GM12874 (cell line): Measurements from ENCODE around the gene SGSM2.

Source experiments
- TF ChIP-seq, protein P1 (sequence below): IDR thresholded peaks from 2 replicates; pipeline ENCODE4 v1.5.1; 2011; ENCODE audit warnings: low read depth, mild to moderate bottlenecking, control low read depth, low read length, moderate library complexity; ENCODE audit not compliant: insufficient read depth

Gene SGSM2

DNA sequence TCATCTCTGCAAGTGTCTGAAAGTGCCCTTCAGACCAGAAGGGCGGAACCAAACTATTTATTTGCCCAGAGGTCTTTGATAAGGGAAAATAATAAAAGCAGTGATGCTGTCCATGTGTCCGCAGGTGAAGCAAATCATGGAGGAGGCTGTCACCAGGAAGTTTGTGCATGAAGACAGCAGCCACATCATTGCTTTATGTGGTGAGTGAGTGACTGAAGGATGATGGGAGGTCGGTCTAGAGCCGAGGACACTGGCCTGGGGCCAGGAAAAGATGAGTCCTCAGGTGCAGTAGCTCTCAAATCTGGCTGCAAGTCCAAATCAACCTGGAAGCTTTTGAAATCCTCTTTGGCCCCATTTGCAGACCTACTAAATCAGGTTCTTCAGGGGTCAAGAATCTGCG, 6.1 kb downstream of the SGSM2 start:
- TF ChIP-seq, protein P1, sequence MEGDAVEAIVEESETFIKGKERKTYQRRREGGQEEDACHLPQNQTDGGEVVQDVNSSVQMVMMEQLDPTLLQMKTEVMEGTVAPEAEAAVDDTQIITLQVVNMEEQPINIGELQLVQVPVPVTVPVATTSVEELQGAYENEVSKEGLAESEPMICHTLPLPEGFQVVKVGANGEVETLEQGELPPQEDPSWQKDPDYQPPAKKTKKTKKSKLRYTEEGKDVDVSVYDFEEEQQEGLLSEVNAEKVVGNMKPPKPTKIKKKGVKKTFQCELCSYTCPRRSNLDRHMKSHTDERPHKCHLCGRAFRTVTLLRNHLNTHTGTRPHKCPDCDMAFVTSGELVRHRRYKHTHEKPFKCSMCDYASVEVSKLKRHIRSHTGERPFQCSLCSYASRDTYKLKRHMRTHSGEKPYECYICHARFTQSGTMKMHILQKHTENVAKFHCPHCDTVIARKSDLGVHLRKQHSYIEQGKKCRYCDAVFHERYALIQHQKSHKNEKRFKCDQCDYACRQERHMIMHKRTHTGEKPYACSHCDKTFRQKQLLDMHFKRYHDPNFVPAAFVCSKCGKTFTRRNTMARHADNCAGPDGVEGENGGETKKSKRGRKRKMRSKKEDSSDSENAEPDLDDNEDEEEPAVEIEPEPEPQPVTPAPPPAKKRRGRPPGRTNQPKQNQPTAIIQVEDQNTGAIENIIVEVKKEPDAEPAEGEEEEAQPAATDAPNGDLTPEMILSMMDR, result no peak

DNA sequence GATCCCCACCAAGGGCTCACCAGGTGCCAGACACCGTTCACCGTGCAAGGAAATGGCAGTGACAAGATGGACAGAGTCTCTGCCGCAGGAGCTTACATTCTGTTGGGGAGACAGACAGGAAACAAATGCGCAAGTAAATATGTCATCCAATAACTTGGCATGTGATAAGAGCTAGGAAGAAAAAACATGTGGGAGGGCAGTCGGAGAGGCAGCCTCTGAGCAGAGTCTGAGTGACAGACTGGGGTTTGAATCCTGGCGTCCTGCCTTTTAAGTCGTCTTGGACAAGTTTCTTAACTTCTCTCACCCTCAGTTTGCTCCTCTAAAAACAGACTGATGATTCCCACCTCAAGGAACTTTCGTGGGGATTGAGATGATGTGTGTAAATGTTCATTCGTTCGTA, 7.2 kb downstream of the SGSM2 start:
- TF ChIP-seq, protein P1, result no peak

DNA sequence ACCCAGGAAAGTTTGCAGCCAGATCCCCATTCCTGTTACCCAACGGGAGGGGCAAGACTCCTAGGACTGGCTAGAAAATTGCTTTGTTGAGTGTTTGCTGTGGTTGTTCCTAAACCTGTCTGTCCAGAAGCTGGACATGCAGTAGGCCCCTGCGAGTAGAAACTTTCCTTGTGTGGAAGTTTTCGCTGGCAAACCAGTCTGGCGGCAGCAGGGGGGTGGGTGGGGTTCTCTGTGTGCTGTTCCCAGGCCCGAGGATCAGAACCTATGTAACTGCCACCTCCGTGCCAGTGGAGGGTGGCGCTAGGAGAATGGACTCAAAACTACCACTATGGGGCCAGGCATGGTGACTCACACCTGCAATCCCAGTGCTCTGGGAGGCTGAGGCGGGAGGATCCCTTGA, 9.2 kb downstream of the SGSM2 start:
- TF ChIP-seq, protein P1, result no peak

DNA sequence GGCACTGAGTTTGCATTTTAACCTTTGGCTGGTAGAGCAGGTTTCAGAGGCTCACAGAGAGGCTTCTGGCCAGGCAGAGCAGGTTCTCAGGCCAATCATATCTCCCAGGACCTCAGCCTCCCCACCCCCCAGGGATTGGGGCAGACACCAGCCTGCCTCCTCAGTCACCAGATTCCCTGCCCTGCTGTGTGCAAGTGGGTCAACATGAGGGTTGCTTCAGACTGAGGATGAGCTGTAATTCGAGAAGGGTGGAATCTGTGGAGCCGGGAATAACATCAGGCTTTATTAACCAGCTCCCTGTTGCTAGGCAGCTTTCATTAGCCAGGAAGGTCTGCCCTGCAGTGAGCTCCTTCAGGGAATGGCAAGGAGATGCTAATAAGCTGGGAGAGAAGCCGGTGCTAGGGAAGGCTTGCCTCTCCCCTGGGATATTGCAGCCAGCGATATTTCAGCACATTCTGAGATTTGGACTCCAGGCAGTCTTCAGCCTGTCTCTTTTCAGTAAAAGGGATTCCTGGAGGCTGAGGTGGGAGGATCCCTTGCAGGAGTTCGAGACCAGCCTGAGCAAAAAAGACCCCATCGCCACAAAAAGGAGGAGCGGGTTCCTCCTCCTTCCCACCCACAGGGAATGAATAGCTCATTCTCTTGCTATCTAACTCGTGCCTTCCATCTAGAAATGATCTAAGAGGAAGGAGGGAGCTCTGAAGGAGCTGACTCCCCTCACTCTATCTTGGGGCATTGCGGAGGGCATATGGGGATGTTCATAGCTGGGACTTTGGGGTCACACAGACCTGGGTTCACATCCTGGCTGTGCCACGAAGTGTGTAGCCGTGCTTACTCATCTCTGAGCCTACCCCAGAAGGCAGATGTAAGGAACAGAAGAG, 10.7 kb downstream of the SGSM2 start:
- TF ChIP-seq, protein P1, result no peak

DNA sequence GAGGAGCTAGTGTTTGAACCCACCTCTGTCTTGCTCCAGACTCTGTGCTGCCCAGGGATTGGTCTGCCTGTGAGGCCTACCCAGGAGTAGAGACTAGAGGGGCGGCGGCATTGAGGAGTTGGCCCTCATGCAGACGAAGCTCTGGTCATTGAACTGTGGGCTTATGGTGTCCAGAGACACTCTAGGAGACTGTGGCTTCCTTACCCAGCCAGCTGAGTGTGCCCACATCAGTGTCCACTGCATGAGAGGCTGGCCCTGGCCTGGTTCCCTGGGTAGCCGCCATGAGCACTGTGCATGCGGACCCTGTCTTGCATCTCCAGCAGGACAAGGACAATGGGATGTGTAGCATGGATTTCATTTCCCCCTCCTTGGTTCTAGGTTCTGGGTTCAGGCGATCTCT, 14.0 kb downstream of the SGSM2 start:
- TF ChIP-seq, protein P1, result no peak

DNA sequence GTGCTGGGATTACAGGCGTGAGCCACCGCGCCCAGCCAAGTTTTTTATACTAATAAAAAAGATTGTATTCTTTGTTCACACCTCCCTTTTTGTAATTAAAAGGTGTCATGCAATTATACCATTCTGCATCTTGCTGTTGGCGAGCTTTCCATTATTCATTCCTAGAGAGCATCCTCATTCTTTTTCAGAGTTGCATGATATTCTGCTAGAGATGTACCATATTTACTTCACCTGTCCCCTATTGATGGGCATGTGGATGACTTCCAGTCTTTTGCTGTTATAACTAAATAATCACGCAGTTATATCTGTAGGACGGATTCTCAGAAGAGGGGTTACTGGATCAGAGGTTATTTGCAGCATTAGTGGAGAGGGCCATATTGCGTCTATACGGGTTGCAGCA, 17.0 kb downstream of the SGSM2 start:
- TF ChIP-seq, protein P1, result no peak

DNA sequence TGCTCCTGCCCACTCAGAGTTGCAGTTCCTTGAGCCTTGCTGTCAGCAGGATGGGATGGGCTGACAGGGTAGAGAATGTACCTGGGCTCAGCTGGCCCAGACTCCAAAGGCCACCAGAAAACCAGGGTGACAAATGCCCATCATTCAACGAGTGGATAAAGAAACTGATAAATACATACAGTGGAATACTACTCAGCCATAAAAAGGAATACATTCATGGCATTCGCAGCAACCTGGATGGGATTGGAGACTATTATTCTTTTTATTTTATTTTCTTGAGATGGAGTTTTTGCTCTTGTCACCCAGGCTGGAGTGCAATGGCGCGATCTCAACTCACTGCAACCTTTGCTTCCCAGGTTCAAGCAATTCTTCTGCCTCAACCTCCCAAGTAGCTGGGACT, 19.9 kb downstream of the SGSM2 start:
- TF ChIP-seq, protein P1, result no peak
